Measurements from ENCODE around the gene CYP3A5. TPM values are rescaled to one million over a fixed set of nuclear protein-coding genes. Genes with fewer than 3 reads are reported as not detected.

CYP3A5 gene
- total and polyA plus RNA-seq, 10 of the 15 experiments (the other 5 are each of a cell fraction or from before 2014, with no cell fraction given), result 0.05 to 1.3 (median 0.09) TPM; not detected in 2

DNA sequence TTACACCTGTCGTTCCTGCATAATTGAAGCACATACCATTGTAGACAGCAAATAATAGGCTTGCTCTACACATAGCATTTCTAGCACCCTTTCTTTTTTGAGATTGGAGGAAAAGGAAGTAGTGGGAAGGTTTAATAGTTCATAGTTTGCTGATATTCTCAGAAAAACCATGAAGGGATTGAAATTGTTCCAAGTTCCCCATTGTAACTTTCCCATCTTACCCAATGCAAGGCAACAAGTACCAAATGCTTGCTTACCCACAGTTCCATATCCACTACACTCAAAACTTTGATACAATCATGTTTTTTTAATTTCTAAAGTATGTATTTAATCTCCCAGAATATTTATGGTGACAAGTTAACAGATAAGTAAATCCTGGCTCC, 13.8 kb downstream of the CYP3A5 start:
- SMC1A ChIA-PET (ENCODE audit: uncharacterized antibody, unreplicated experiment), result no interaction called here
- H3K9me3 ChIP-seq (replicated peaks; ENCODE audit: control insufficient read depth, insufficient read depth, low read length), result no peaks in the 10 kb centered on the region
- no peak overlapping the region for H2AFZ ChIP-seq (ENCODE audit: control insufficient read depth, low read depth, low read length)
- H3K4me3 ChIP-seq, result no peak overlapping the region
- RAD21 ChIA-PET (ENCODE audit: unreplicated experiment), result no interaction called here
- POLR2A ChIA-PET, result no interaction called here
- no peaks in the 10 kb centered on the region for H4K20me1 ChIP-seq (ENCODE audit: control insufficient read depth, insufficient read depth)
- ATAC-seq (no peak), DNase-seq (ENCODE audit: low read depth, low spot score) (no peak), FAIRE-seq (no peak)
- no peaks in the 10 kb centered on the region; a peak in 1 of 4 replicates for H3K36me3 ChIP-seq (ENCODE audit: control insufficient read depth in 2 of 2, insufficient read depth in 2 of 2, low read length in 1 of 2)
- TF ChIP-seq RFX5 (IDR thresholded peaks at IDR 0.05; ENCODE audit: low read depth, low read length) (no peak), SMARCA5 (IDR thresholded peaks at IDR 0.05) (no peak), RBBP5 (conservative IDR thresholded peaks at IDR 0.05) (no peak), SP1 (IDR thresholded peaks at IDR 0.05; ENCODE audit: low read depth, low read length) (no peak)
- TF ChIP-seq, protein P1, sequence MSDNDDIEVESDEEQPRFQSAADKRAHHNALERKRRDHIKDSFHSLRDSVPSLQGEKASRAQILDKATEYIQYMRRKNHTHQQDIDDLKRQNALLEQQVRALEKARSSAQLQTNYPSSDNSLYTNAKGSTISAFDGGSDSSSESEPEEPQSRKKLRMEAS (IDR thresholded peaks at IDR 0.05; ENCODE audit: low read depth, low read length), result no peak
- H3K4me1 ChIP-seq (ENCODE audit: control insufficient read depth, insufficient read depth, low read length), result no peaks in the 10 kb centered on the region
- intact Hi-C loops (cut with micrococcal nuclease; ENCODE audit: unreplicated experiment), result no loop called here
- no peaks in the 10 kb centered on the region for H3K79me2 ChIP-seq (ENCODE audit: control insufficient read depth, insufficient read depth, low read length)
- WGBS (ENCODE audit: insufficient coverage, insufficient replicate concordance, low lambda C conversion rate, missing lambda C conversion rate), result 92% methylated on average over 1 of the region's 1 CpG
- no TSS peak for BruUV-seq (replicated peaks)
- CTCF ChIA-PET, result no interaction called here
- H3K4me2 ChIP-seq (ENCODE audit: control insufficient read depth, insufficient read depth), result no peak overlapping the region
- no peak overlapping the region for H3K9ac ChIP-seq (ENCODE audit: control insufficient read depth, insufficient read depth, low read length)
- H3K27ac ChIP-seq (ENCODE audit: control insufficient read depth, insufficient read depth), result no peak overlapping the region
- H3K27me3 ChIP-seq (replicated peaks in 1 of 2; ENCODE audit: control insufficient read depth in 2 of 2, insufficient read depth in 2 of 2, low read length in 1 of 2), result no peaks in the 10 kb centered on the region
- in situ Hi-C loops (cut with MboI), result no loop called here

DNA sequence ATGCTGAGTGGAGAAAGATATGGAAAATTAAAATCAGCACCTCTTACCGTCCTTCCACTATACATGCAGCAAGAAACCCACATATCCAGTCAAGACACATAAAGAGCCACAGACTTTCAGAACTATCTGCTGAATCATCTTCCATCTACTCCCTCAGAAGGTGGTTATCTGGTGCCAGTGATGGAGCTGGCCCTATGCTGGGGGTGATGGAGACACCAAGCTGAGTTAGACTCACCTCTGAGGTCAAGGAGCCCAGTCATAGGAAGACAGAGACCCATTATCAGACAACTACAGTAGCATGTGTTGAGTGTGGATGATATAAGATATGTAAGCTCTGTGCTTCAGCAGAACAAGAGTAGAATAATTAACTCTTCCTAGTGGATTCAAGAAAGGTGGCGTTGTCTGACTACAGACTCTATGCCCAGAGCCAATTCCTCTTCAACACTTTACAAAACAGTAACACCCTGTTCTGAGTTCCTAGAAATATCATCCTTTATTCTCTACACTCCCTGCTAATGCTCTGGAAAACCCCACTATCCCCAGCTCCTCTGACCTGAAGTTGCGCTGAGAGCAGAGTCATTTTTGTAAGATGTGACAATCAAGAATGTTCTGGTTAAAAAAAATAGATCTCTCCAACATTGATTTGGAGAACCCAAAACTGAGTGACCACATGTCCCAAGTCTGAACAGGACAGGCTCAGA, 14.3 kb downstream of the CYP3A5 start:
- ATAC-seq (no peak), DNase-seq (ENCODE audit: low read depth, low spot score) (no peak), FAIRE-seq (no peak)
- Histone ChIP-seq H3K4me3 (no peak overlapping the region), H3K27ac (ENCODE audit: control insufficient read depth, insufficient read depth) (no peak overlapping the region), H4K20me1 (ENCODE audit: control insufficient read depth, insufficient read depth) (no peaks in the 10 kb centered on the region), H3K27me3 (replicated peaks in 1 of 2; ENCODE audit: control insufficient read depth in 2 of 2, insufficient read depth in 2 of 2, low read length in 1 of 2) (no peaks in the 10 kb centered on the region), H3K4me1 (ENCODE audit: control insufficient read depth, insufficient read depth, low read length) (no peaks in the 10 kb centered on the region), H3K9me3 (replicated peaks; ENCODE audit: control insufficient read depth, insufficient read depth, low read length) (no peaks in the 10 kb centered on the region), H2AFZ (ENCODE audit: control insufficient read depth, low read depth, low read length) (no peak overlapping the region), H3K36me3 (ENCODE audit: control insufficient read depth in 2 of 2, insufficient read depth in 2 of 2, low read length in 1 of 2) (no peaks in the 10 kb centered on the region; a peak in 2 of 4 replicates), H3K9ac (ENCODE audit: control insufficient read depth, insufficient read depth, low read length) (no peak overlapping the region), H3K4me2 (ENCODE audit: control insufficient read depth, insufficient read depth) (no peak overlapping the region), H3K79me2 (ENCODE audit: control insufficient read depth, insufficient read depth, low read length) (no peaks in the 10 kb centered on the region)
- RAD21 ChIA-PET (ENCODE audit: unreplicated experiment), result no interaction called here
- WGBS (ENCODE audit: insufficient coverage, insufficient replicate concordance, low lambda C conversion rate, missing lambda C conversion rate), result 98% methylated on average over 3 of the region's 3 CpGs
- SMC1A ChIA-PET (ENCODE audit: uncharacterized antibody, unreplicated experiment), result no interaction called here
- BruUV-seq (replicated peaks), result no TSS peak
- POLR2A ChIA-PET, result no interaction called here
- CTCF ChIA-PET, result no interaction called here
- in situ Hi-C loops (cut with MboI) (no loop called here), intact Hi-C loops (cut with micrococcal nuclease; ENCODE audit: unreplicated experiment) (no loop called here)
- TF ChIP-seq, protein P2, sequence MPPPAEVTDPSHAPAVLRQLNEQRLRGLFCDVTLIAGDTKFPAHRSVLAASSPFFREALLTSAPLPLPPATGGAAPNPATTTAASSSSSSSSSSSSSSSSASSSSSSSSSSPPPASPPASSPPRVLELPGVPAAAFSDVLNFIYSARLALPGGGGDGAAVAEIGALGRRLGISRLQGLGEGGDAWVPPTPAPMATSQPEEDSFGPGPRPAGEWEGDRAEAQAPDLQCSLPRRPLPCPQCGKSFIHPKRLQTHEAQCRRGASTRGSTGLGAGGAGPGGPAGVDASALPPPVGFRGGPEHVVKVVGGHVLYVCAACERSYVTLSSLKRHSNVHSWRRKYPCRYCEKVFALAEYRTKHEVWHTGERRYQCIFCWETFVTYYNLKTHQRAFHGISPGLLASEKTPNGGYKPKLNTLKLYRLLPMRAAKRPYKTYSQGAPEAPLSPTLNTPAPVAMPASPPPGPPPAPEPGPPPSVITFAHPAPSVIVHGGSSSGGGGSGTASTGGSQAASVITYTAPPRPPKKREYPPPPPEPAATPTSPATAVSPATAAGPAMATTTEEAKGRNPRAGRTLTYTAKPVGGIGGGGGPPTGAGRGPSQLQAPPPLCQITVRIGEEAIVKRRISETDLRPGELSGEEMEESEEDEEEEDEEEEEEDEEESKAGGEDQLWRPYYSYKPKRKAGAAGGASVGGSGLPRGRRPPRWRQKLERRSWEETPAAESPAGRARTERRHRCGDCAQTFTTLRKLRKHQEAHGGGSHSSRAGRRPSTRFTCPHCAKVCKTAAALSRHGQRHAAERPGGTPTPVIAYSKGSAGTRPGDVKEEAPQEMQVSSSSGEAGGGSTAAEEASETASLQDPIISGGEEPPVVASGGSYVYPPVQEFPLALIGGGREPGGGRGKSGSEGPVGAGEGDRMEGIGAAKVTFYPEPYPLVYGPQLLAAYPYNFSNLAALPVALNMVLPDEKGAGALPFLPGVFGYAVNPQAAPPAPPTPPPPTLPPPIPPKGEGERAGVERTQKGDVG (CRISPR knock-in tag; IDR thresholded peaks at IDR 0.05), result no peak
- TF ChIP-seq JUND (IDR thresholded peaks at IDR 0.05; ENCODE audit: low read depth, low read length), result no peak
- no peak for TF ChIP-seq BHLHE40 (IDR thresholded peaks at IDR 0.05; ENCODE audit: borderline replicate concordance in 1 of 2, low read depth in 2 of 2, low read length in 1 of 2)
- no peak for TF ChIP-seq EP300 (IDR thresholded peaks at IDR 0.05; ENCODE audit: borderline replicate concordance in 1 of 2, control insufficient read depth in 1 of 2, low read depth in 2 of 2, low read length in 2 of 2)
- TF ChIP-seq, protein P3, sequence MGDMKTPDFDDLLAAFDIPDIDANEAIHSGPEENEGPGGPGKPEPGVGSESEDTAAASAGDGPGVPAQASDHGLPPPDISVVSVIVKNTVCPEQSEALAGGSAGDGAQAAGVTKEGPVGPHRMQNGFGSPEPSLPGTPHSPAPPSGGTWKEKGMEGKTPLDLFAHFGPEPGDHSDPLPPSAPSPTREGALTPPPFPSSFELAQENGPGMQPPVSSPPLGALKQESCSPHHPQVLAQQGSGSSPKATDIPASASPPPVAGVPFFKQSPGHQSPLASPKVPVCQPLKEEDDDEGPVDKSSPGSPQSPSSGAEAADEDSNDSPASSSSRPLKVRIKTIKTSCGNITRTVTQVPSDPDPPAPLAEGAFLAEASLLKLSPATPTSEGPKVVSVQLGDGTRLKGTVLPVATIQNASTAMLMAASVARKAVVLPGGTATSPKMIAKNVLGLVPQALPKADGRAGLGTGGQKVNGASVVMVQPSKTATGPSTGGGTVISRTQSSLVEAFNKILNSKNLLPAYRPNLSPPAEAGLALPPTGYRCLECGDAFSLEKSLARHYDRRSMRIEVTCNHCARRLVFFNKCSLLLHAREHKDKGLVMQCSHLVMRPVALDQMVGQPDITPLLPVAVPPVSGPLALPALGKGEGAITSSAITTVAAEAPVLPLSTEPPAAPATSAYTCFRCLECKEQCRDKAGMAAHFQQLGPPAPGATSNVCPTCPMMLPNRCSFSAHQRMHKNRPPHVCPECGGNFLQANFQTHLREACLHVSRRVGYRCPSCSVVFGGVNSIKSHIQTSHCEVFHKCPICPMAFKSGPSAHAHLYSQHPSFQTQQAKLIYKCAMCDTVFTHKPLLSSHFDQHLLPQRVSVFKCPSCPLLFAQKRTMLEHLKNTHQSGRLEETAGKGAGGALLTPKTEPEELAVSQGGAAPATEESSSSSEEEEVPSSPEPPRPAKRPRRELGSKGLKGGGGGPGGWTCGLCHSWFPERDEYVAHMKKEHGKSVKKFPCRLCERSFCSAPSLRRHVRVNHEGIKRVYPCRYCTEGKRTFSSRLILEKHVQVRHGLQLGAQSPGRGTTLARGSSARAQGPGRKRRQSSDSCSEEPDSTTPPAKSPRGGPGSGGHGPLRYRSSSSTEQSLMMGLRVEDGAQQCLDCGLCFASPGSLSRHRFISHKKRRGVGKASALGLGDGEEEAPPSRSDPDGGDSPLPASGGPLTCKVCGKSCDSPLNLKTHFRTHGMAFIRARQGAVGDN (IDR thresholded peaks at IDR 0.05), result no peak
